HepG2 (cell line): ENCODE measurements around the gene ANO2. TPM values are rescaled to one million over a fixed set of nuclear protein-coding genes. Genes with fewer than 3 reads are reported as not detected.

Source experiments
- ATAC-seq: fragments of 200-7000 bp; cut with Tn5 transposase; 3 replicates; pipeline ENCODE4 v1.9.1; 2020; ENCODE audit warnings: mild to moderate bottlenecking, moderate library complexity
- BruUV-seq: library from RNA; stranded (reverse); fragments of 400-500 nt; replicated peaks from 2 replicates; lab custom pipeline; 2021; lab: Mats Ljungman, UMichigan
- CTCF ChIA-PET: fragments of 300-600 bp; formaldehyde crosslinking; extraction: SDS; loops from one replicate; lab custom pipeline; 2021; ENCODE audit warnings: low total read pairs, inconsistent platforms, low intra/inter-chr PET ratio; lab: Yijun Ruan, JAX
- POLR2A ChIA-PET: fragments of 350-600 bp; sonication (Branson Sonifier 250); formaldehyde crosslinking; loops from one replicate; lab custom pipeline; 2020; ENCODE audit warnings: antibody characterized with exemption, inconsistent platforms; lab: Yijun Ruan, JAX
- DNase-seq: peaks from one replicate; pipeline ENCODE4 v3.0.0-alpha.2; 2015; ENCODE audit warnings: low spot score
- FAIRE-seq: peaks from 3 replicates; lab custom pipeline; 2011; peaks lifted over from hg19 to GRCh38; lab: Jason Lieb, UNC
- H2AFZ ChIP-seq: one replicate; pipeline ENCODE4 v1.6.1; 2011; ENCODE audit warnings: low read length, inconsistent platforms
- H3K27ac ChIP-seq: fragments of 300-600 bp; 3 replicates; pipeline ENCODE4 v1.8.0; 2011; ENCODE audit warnings: mixed run types, mild to moderate bottlenecking, mixed read lengths, low read length, inconsistent platforms; ENCODE audit not compliant: insufficient read depth; ENCODE audit errors: extremely low read length
- H3K27me3 ChIP-seq, 2 experiments: fragments of 200-600 bp in 1 of 2; 2 replicates in 1 of 2; 3 replicates in 1 of 2; pipeline versions ENCODE4 v1.6.0 to v1.8.0; 2011; ENCODE audit warnings: low read length in 2 of 2, mild to moderate bottlenecking in 2 of 2, moderate library complexity in 2 of 2, inconsistent platforms in 1 of 2; ENCODE audit not compliant: insufficient read depth in 2 of 2, control insufficient read depth in 1 of 2
- H3K36me3 ChIP-seq, 2 experiments: fragments of 200-600 bp in 1 of 2; replicated peaks in 1 of 2; 2 replicates in 1 of 2; 3 replicates in 1 of 2; pipeline versions ENCODE4 v1.5.1 to v1.8.0; 2011; ENCODE audit warnings: low read length in 2 of 2, inconsistent platforms in 1 of 2; ENCODE audit not compliant: insufficient read depth in 2 of 2, control insufficient read depth in 1 of 2
- H3K4me1 ChIP-seq: 2 replicates; pipeline ENCODE4 v1.5.1; 2012; ENCODE audit warnings: low read length, inconsistent platforms; ENCODE audit not compliant: insufficient read depth
- H3K4me2 ChIP-seq: 2 replicates; pipeline ENCODE4 v1.6.0; 2011; ENCODE audit warnings: low read depth, low read length, inconsistent platforms
- H3K4me3 ChIP-seq, 3 experiments: fragments of 200-600 bp in 1 of 3; sonication (generic), shearing (Covaris generic) in 1 of 3; replicated peaks in 1 of 3; 2 replicates each; pipeline ENCODE4 v1.5.1; 2011 to 2016; ENCODE audit warnings: low read length in 3 of 3, inconsistent platforms in 2 of 3, low read depth in 2 of 3, mild to moderate bottlenecking in 2 of 3, control low read depth in 1 of 3, mixed read lengths in 1 of 3; ENCODE audit not compliant: insufficient read depth in 1 of 3
- H3K79me2 ChIP-seq: one replicate; pipeline ENCODE4 v1.6.1; 2011; ENCODE audit warnings: low read length, inconsistent platforms; ENCODE audit not compliant: insufficient read depth
- H3K9ac ChIP-seq: 2 replicates; pipeline ENCODE4 v1.6.0; 2011; ENCODE audit warnings: mild to moderate bottlenecking, low read depth, low read length, inconsistent platforms; ENCODE audit not compliant: insufficient read depth
- H3K9me3 ChIP-seq: 2 replicates; pipeline ENCODE4 v1.5.1; 2012; ENCODE audit warnings: mild to moderate bottlenecking, low read length
- H4K20me1 ChIP-seq: 2 replicates; pipeline ENCODE4 v1.6.0; 2011; ENCODE audit warnings: inconsistent platforms, mild to moderate bottlenecking, low read length, moderate library complexity; ENCODE audit not compliant: insufficient read depth
- DR1 ChIP-seq: sonication (generic); formaldehyde crosslinking; IDR thresholded peaks from 2 replicates; pipeline ENCODE4 v1.8.0; 2021; ENCODE audit warnings: mild to moderate bottlenecking, missing genetic modification reagents, inconsistent platforms
- EED ChIP-seq: sonication (generic); formaldehyde crosslinking; IDR thresholded peaks from 2 replicates; pipeline ENCODE4 v1.5.0; 2020; ENCODE audit warnings: mild to moderate bottlenecking, missing genetic modification reagents
- ELF3 ChIP-seq: IDR thresholded peaks from 2 replicates; pipeline ENCODE4 v1.6.1; 2016; ENCODE audit warnings: missing genetic modification reagents, missing compliant biosample characterization
- MYPOP ChIP-seq: sonication (generic); formaldehyde crosslinking; IDR thresholded peaks from 2 replicates; pipeline ENCODE4 v1.8.1; 2023; ENCODE audit warnings: mild to moderate bottlenecking, moderate library complexity, missing genetic modification reagents
- NAIF1 ChIP-seq: sonication (generic); formaldehyde crosslinking; IDR thresholded peaks from 2 replicates; pipeline ENCODE4 v1.5.0; 2020; ENCODE audit warnings: mild to moderate bottlenecking, missing genetic modification reagents, borderline replicate concordance
- RARA ChIP-seq: IDR thresholded peaks from 2 replicates; pipeline ENCODE4 v1.6.1; 2016; ENCODE audit warnings: missing genetic modification reagents, missing compliant biosample characterization
- ZFP62 ChIP-seq: sonication (generic); formaldehyde crosslinking; IDR thresholded peaks from 2 replicates; pipeline ENCODE4 v1.4.0; 2020; ENCODE audit warnings: missing genetic modification reagents
- ZFP91 ChIP-seq: sonication (generic); formaldehyde crosslinking; IDR thresholded peaks from 2 replicates; pipeline ENCODE4 v1.9.0; 2022; ENCODE audit warnings: missing genetic modification reagents, mild to moderate bottlenecking, borderline replicate concordance
- ZMYM2 ChIP-seq: sonication (generic); formaldehyde crosslinking; IDR thresholded peaks from 2 replicates; pipeline ENCODE4 v1.8.0; 2022; ENCODE audit warnings: mild to moderate bottlenecking, missing genetic modification reagents
- ZNF513 ChIP-seq: sonication (generic); formaldehyde crosslinking; conservative IDR thresholded peaks from 2 replicates; pipeline ENCODE4 v1.5.0; 2020; ENCODE audit warnings: missing genetic modification reagents
- ZNF563 ChIP-seq: sonication (generic); formaldehyde crosslinking; IDR thresholded peaks from 2 replicates; pipeline ENCODE4 v1.8.0; 2022; ENCODE audit warnings: mild to moderate bottlenecking, moderate library complexity, missing genetic modification reagents
- ZNF776 ChIP-seq: sonication (generic); formaldehyde crosslinking; IDR thresholded peaks from 2 replicates; pipeline ENCODE4 v1.4.0; 2020; ENCODE audit warnings: mild to moderate bottlenecking, missing genetic modification reagents
- WGBS: methylation state at CpG from one replicate; pipeline ENCODE4 v1.1.6; 2017; ENCODE audit warnings: low lambda C conversion rate; 5-methylcytosine and 5-hydroxymethylcytosine counted together
- in situ Hi-C: cut with HindIII; loops from 2 replicates; pipeline ENCODE4 v1.10.0; 2017; ENCODE audit warnings: low pct_unique_long_range_greater_than_20kb; ENCODE audit not compliant: extremely low pct_ligation_motif_present
- intact Hi-C: fragments of 100-400 bp; cut with micrococcal nuclease; formaldehyde crosslinking; loops from one replicate; pipeline ENCODE4 v1.10.0; 2022; ENCODE audit not compliant: unreplicated experiment
- polyA plus RNA-seq, 8 experiments: library from polyadenylated mRNA; depleted of rRNA in 3 of 8; stranded (reverse) in 7 of 8; unstranded in 1 of 8; fragments of >200 nt; fragmentation: Illumina TruSeq in 4 of 8; extraction: Trizol in 4 of 8; gene quantifications; 2 replicates each; pipeline versions ENCODE4 v1.2.1 to v1.2.3, GENCODE V29; 2011 to 2016; ENCODE audit warnings: low read depth in 4 of 8, missing spikeins in 1 of 8, mixed read lengths in 1 of 8; ENCODE audit not compliant: insufficient read depth in 1 of 8
- total RNA-seq, 5 experiments: library from RNA; depleted of rRNA; stranded (reverse); fragments of >200 nt; fragmentation: Illumina TruSeq; extraction: Trizol; gene quantifications; 2 replicates each; pipeline ENCODE4 v1.2.3, GENCODE V29; 2016; ENCODE audit warnings: low read depth in 1 of 5

The ANO2 gene
- total and polyA plus RNA-seq, 2 of the 13 experiments (the other 11 are each of a cell fraction or from before 2014, with no cell fraction given) = 0.18 TPM; not detected in 1

- no peaks in the 10 kb centered on the region for H3K36me3 ChIP-seq
- no peak overlapping the region for H2AFZ ChIP-seq
- intact Hi-C loops (no loop called here), in situ Hi-C loops (no loop called here)
- H3K9me3 ChIP-seq = no peaks in the 10 kb centered on the region
- ATAC-seq (no peak), DNase-seq (no peak), FAIRE-seq (no peak)
- no peak overlapping the region for H3K9ac ChIP-seq
- H3K27ac ChIP-seq = no peak overlapping the region
- H3K4me3 ChIP-seq = no peak overlapping the region
- no peaks in the 10 kb centered on the region for H3K79me2 ChIP-seq
- no TSS peak for BruUV-seq
- no peak for TF ChIP-seq NAIF1 (CRISPR knock-in tag)
- no peak for TF ChIP-seq ZFP91 (CRISPR knock-in tag)
- no peak for TF ChIP-seq ZNF563 (CRISPR knock-in tag)
- TF ChIP-seq RARA (CRISPR knock-in tag) = no peak
- no peak for TF ChIP-seq DR1 (CRISPR knock-in tag)
- TF ChIP-seq ZMYM2 (CRISPR knock-in tag) = no peak
- no peak for TF ChIP-seq EED
- no peak for TF ChIP-seq ELF3 (CRISPR knock-in tag)
- TF ChIP-seq MYPOP (CRISPR knock-in tag) = no peak
- TF ChIP-seq ZNF513 (CRISPR knock-in tag) = no peak
- TF ChIP-seq ZNF776 (CRISPR knock-in tag) = no peak
- TF ChIP-seq ZFP62 (CRISPR knock-in tag) = no peak
- peaks cover 2% of the 10 kb centered on the region for H3K4me1 ChIP-seq
- 2% methylated on average over 3 of the region's 3 CpGs for whole genome bisulfite sequencing
- no peaks in the 10 kb centered on the region for H4K20me1 ChIP-seq
- H3K4me2 ChIP-seq = no peak overlapping the region
- H3K27me3 ChIP-seq = no peaks in the 10 kb centered on the region
- ChIA-PET POLR2A (no interaction called here), CTCF (no interaction called here)
These were observed 382.5 kb downstream of the ANO2 start for GRCh38 chr12:5562581-5562980.
